A549 treated with dexamethasone at 1 μM for 4 hours (cell line): ENCODE data around the gene TSPY1. TPM values are rescaled to one million over a fixed set of nuclear protein-coding genes. Genes with fewer than 3 reads are reported as not detected.

Source experiments
- total RNA-seq: library from RNA; stranded (reverse); fragments of 200-300 nt; extraction: Qiagen RNA extraction; gene quantifications from 5 replicates; pipeline ENCODE4 v1.2.3, GENCODE V29; 2022

Gene TSPY1, protein sequence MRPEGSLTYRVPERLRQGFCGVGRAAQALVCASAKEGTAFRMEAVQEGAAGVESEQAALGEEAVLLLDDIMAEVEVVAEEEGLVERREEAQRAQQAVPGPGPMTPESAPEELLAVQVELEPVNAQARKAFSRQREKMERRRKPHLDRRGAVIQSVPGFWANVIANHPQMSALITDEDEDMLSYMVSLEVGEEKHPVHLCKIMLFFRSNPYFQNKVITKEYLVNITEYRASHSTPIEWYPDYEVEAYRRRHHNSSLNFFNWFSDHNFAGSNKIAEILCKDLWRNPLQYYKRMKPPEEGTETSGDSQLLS
- total RNA-seq = not detected in 5 replicates

GRCh38 chrY:9466655-9467054 is at the start of gene TSPY1:
TSS of gene TSPY1 (plus strand) at chrY:9466955. CDS start at chrY:9467001, 46 bp downstream.

GRCh38 chrY:9486967-9487366 is 20.2 kb downstream of the TSPY1 start, which contains the start of gene TSPY9:
TSS of gene TSPY9 (plus strand) at chrY:9487267. CDS start at chrY:9487313, 46 bp downstream.

Other genes with a start within 250 kb of the TSPY1 start
- gene TSPY4, start 129.5 kb upstream of the TSPY1 start, total RNA-seq = not detected in 5 replicates
- gene TSPY8, start 109.2 kb upstream of the TSPY1 start, total RNA-seq = not detected in 5 replicates
- gene TSPY3, start 68.5 kb upstream of the TSPY1 start, total RNA-seq = not detected in 5 replicates
- gene TSPY9, start 20.3 kb downstream of the TSPY1 start, total RNA-seq = not detected in 5 replicates
- gene TSPY10, start 60.9 kb downstream of the TSPY1 start, total RNA-seq = not detected in 5 replicates